HepG2 (cell line): ENCODE results near the gene SIRT1. TPM values are rescaled to one million over a fixed set of nuclear protein-coding genes. Genes with fewer than 3 reads are reported as not detected.

Experiments used
- ATAC-seq: fragments of 200-7000 bp; cut with Tn5 transposase; 3 replicates; pipeline ENCODE4 v1.9.1; 2020; ENCODE audit warnings: mild to moderate bottlenecking, moderate library complexity
- BruUV-seq: library from RNA; stranded (reverse); fragments of 400-500 nt; replicated peaks from 2 replicates; lab custom pipeline; 2021; lab: Mats Ljungman, UMichigan
- CTCF ChIA-PET: fragments of 300-600 bp; formaldehyde crosslinking; extraction: SDS; loops from one replicate; lab custom pipeline; 2021; ENCODE audit warnings: low total read pairs, inconsistent platforms, low intra/inter-chr PET ratio; lab: Yijun Ruan, JAX
- POLR2A ChIA-PET: fragments of 350-600 bp; sonication (Branson Sonifier 250); formaldehyde crosslinking; loops from one replicate; lab custom pipeline; 2020; ENCODE audit warnings: antibody characterized with exemption, inconsistent platforms; lab: Yijun Ruan, JAX
- DNase-seq: peaks from one replicate; pipeline ENCODE4 v3.0.0-alpha.2; 2015; ENCODE audit warnings: low spot score
- FAIRE-seq: peaks from 3 replicates; lab custom pipeline; 2011; peaks lifted over from hg19 to GRCh38; lab: Jason Lieb, UNC
- H2AFZ ChIP-seq: one replicate; pipeline ENCODE4 v1.6.1; 2011; ENCODE audit warnings: low read length, inconsistent platforms
- H3K27ac ChIP-seq: fragments of 300-600 bp; 3 replicates; pipeline ENCODE4 v1.8.0; 2011; ENCODE audit warnings: mixed run types, mild to moderate bottlenecking, mixed read lengths, low read length, inconsistent platforms; ENCODE audit not compliant: insufficient read depth; ENCODE audit errors: extremely low read length
- H3K27me3 ChIP-seq, 2 experiments: fragments of 200-600 bp in 1 of 2; 2 replicates in 1 of 2; 3 replicates in 1 of 2; pipeline versions ENCODE4 v1.6.0 to v1.8.0; 2011; ENCODE audit warnings: low read length in 2 of 2, mild to moderate bottlenecking in 2 of 2, moderate library complexity in 2 of 2, inconsistent platforms in 1 of 2; ENCODE audit not compliant: insufficient read depth in 2 of 2, control insufficient read depth in 1 of 2
- H3K36me3 ChIP-seq, 2 experiments: fragments of 200-600 bp in 1 of 2; replicated peaks in 1 of 2; 2 replicates in 1 of 2; 3 replicates in 1 of 2; pipeline versions ENCODE4 v1.5.1 to v1.8.0; 2011; ENCODE audit warnings: low read length in 2 of 2, inconsistent platforms in 1 of 2; ENCODE audit not compliant: insufficient read depth in 2 of 2, control insufficient read depth in 1 of 2
- H3K4me1 ChIP-seq: 2 replicates; pipeline ENCODE4 v1.5.1; 2012; ENCODE audit warnings: low read length, inconsistent platforms; ENCODE audit not compliant: insufficient read depth
- H3K4me2 ChIP-seq: 2 replicates; pipeline ENCODE4 v1.6.0; 2011; ENCODE audit warnings: low read depth, low read length, inconsistent platforms
- H3K4me3 ChIP-seq, 3 experiments: fragments of 200-600 bp in 1 of 3; sonication (generic), shearing (Covaris generic) in 1 of 3; replicated peaks in 1 of 3; 2 replicates each; pipeline ENCODE4 v1.5.1; 2011 to 2016; ENCODE audit warnings: low read length in 3 of 3, inconsistent platforms in 2 of 3, low read depth in 2 of 3, mild to moderate bottlenecking in 2 of 3, control low read depth in 1 of 3, mixed read lengths in 1 of 3; ENCODE audit not compliant: insufficient read depth in 1 of 3
- H3K79me2 ChIP-seq: one replicate; pipeline ENCODE4 v1.6.1; 2011; ENCODE audit warnings: low read length, inconsistent platforms; ENCODE audit not compliant: insufficient read depth
- H3K9ac ChIP-seq: 2 replicates; pipeline ENCODE4 v1.6.0; 2011; ENCODE audit warnings: mild to moderate bottlenecking, low read depth, low read length, inconsistent platforms; ENCODE audit not compliant: insufficient read depth
- H3K9me3 ChIP-seq: 2 replicates; pipeline ENCODE4 v1.5.1; 2012; ENCODE audit warnings: mild to moderate bottlenecking, low read length
- H4K20me1 ChIP-seq: 2 replicates; pipeline ENCODE4 v1.6.0; 2011; ENCODE audit warnings: inconsistent platforms, mild to moderate bottlenecking, low read length, moderate library complexity; ENCODE audit not compliant: insufficient read depth
- AGO2 ChIP-seq: fragments of 200-400 bp; formaldehyde crosslinking; optimal IDR thresholded peaks from 2 replicates; pipeline ENCODE3; 2017; ENCODE audit warnings: mild to moderate bottlenecking, low read depth, low read length, moderate library complexity
- CHD2 ChIP-seq: IDR thresholded peaks from 2 replicates; pipeline ENCODE4 v1.6.1; 2011; ENCODE audit warnings: low read depth, low read length, improper control_type of control experiment
- IRF2 ChIP-seq: IDR thresholded peaks from 2 replicates; pipeline ENCODE4 v1.6.1; 2018; ENCODE audit warnings: missing genetic modification reagents, missing compliant biosample characterization
- KAT2B ChIP-seq: fragments of 150-350 bp; IDR thresholded peaks from 2 replicates; pipeline ENCODE4 v1.6.1; 2014; ENCODE audit warnings: low read depth, low read length, borderline replicate concordance
- MAX ChIP-seq: IDR thresholded peaks from 2 replicates; pipeline ENCODE4 v1.6.1; 2012; ENCODE audit warnings: inconsistent platforms
- NFE2L2 ChIP-seq: fragments of 150-350 bp; IDR thresholded peaks from 2 replicates; pipeline ENCODE4 v1.6.1; 2014; ENCODE audit warnings: low read length
- NPAS2 ChIP-seq: sonication (generic); formaldehyde crosslinking; IDR thresholded peaks from 2 replicates; pipeline ENCODE4 v1.8.0; 2022; ENCODE audit warnings: mild to moderate bottlenecking, missing genetic modification reagents, borderline replicate concordance
- NR2F2 ChIP-seq: IDR thresholded peaks from 2 replicates; pipeline ENCODE4 v1.6.1; 2012; ENCODE audit warnings: low read depth, inconsistent platforms, borderline replicate concordance
- STAG1 ChIP-seq: sonication (generic); formaldehyde crosslinking; IDR thresholded peaks from 2 replicates; pipeline ENCODE4 v1.4.0; 2020; ENCODE audit warnings: missing genetic modification reagents
- TCF7 ChIP-seq: sonication (generic); IDR thresholded peaks from 2 replicates; pipeline ENCODE4 v1.6.1; 2016; ENCODE audit warnings: antibody characterized with exemption, low read depth
- ZUFSP ChIP-seq: sonication (generic); formaldehyde crosslinking; IDR thresholded peaks from 2 replicates; pipeline ENCODE4 v1.9.0; 2021; ENCODE audit warnings: missing genetic modification reagents, mild to moderate bottlenecking, borderline replicate concordance
- WGBS: methylation state at CpG from one replicate; pipeline ENCODE4 v1.1.6; 2017; ENCODE audit warnings: low lambda C conversion rate; 5-methylcytosine and 5-hydroxymethylcytosine counted together
- in situ Hi-C: cut with HindIII; loops from 2 replicates; pipeline ENCODE4 v1.10.0; 2017; ENCODE audit warnings: low pct_unique_long_range_greater_than_20kb; ENCODE audit not compliant: extremely low pct_ligation_motif_present
- intact Hi-C: fragments of 100-400 bp; cut with micrococcal nuclease; formaldehyde crosslinking; loops from one replicate; pipeline ENCODE4 v1.10.0; 2022; ENCODE audit not compliant: unreplicated experiment
- polyA plus RNA-seq, 8 experiments: library from polyadenylated mRNA; depleted of rRNA in 3 of 8; stranded (reverse) in 7 of 8; unstranded in 1 of 8; fragments of >200 nt; fragmentation: Illumina TruSeq in 4 of 8; extraction: Trizol in 4 of 8; gene quantifications; 2 replicates each; pipeline versions ENCODE4 v1.2.1 to v1.2.3, GENCODE V29; 2011 to 2016; ENCODE audit warnings: low read depth in 4 of 8, missing spikeins in 1 of 8, mixed read lengths in 1 of 8; ENCODE audit not compliant: insufficient read depth in 1 of 8
- total RNA-seq, 5 experiments: library from RNA; depleted of rRNA; stranded (reverse); fragments of >200 nt; fragmentation: Illumina TruSeq; extraction: Trizol; gene quantifications; 2 replicates each; pipeline ENCODE4 v1.2.3, GENCODE V29; 2016; ENCODE audit warnings: low read depth in 1 of 5
- TF ChIP-seq, protein P1 (sequence below): sonication (generic); formaldehyde crosslinking; conservative IDR thresholded peaks from 2 replicates; pipeline ENCODE4 v1.5.0; 2020; ENCODE audit warnings: missing genetic modification reagents

Gene SIRT1
- total and polyA plus RNA-seq, 2 of the 13 experiments (the other 11 are each of a cell fraction or from before 2014, with no cell fraction given), result 9.4 to 10.2 TPM

- Histone ChIP-seq H4K20me1 (no peaks in the 10 kb centered on the region), H3K4me1 (no peaks in the 10 kb centered on the region), H3K27me3 (no peaks in the 10 kb centered on the region), H3K4me3 (no peak overlapping the region), H3K27ac (no peak overlapping the region), H3K9ac (no peak overlapping the region), H3K4me2 (no peak overlapping the region), H3K9me3 (no peaks in the 10 kb centered on the region), H3K36me3 (peaks cover 3 to 4% of the 10 kb centered on the region in 2 experiments; a peak in 2 of 5 replicates), H3K79me2 (no peaks in the 10 kb centered on the region), H2AFZ (no peak overlapping the region)
- ChIA-PET POLR2A (no interaction called here), CTCF (no interaction called here)
- FAIRE-seq (no peak), DNase-seq (no peak), ATAC-seq (no peak)
- in situ Hi-C loops, result no loop called here
- no peak for TF ChIP-seq NPAS2 (CRISPR knock-in tag)
- TF ChIP-seq MAX, result no peak
- no peak for TF ChIP-seq NFE2L2
- no peak for TF ChIP-seq STAG1
- no peak for TF ChIP-seq ZUFSP (CRISPR knock-in tag)
- TF ChIP-seq TCF7, result no peak
- no peak for TF ChIP-seq IRF2 (CRISPR knock-in tag)
- TF ChIP-seq NR2F2, result no peak
- no peak for TF ChIP-seq KAT2B
- TF ChIP-seq AGO2, result no peak
- TF ChIP-seq, protein P1, sequence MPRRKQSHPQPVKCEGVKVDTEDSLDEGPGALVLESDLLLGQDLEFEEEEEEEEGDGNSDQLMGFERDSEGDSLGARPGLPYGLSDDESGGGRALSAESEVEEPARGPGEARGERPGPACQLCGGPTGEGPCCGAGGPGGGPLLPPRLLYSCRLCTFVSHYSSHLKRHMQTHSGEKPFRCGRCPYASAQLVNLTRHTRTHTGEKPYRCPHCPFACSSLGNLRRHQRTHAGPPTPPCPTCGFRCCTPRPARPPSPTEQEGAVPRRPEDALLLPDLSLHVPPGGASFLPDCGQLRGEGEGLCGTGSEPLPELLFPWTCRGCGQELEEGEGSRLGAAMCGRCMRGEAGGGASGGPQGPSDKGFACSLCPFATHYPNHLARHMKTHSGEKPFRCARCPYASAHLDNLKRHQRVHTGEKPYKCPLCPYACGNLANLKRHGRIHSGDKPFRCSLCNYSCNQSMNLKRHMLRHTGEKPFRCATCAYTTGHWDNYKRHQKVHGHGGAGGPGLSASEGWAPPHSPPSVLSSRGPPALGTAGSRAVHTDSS (CRISPR knock-in tag), result no peak
- no peak for TF ChIP-seq CHD2
- intact Hi-C loops, result no loop called here
- WGBS, result 95% methylated on average over 2 of the region's 2 CpGs
- BruUV-seq, result no TSS peak
These were observed 48.7 kb downstream of the SIRT1 start for GRCh38 chr10:67933199-67933598.
